ENCODE measurements around the gene ANKRD34C. TPM values are rescaled to one million over a fixed set of nuclear protein-coding genes. Genes with fewer than 3 reads are reported as not detected.

ANKRD34C gene
- total RNA-seq, 1 donor from 2014 or later = not detected

- H3K36me3 ChIP-seq = no peaks in the 10 kb centered on the region
- H3K9me3 ChIP-seq = no peaks in the 10 kb centered on the region
- DNase-seq (no peak), ATAC-seq (no peak)
- H3K4me3 ChIP-seq = no peak overlapping the region
- TF ChIP-seq CTCF (IDR thresholded peaks at IDR 0.05) = no peak
- H3K27ac ChIP-seq = no peak overlapping the region
- intact Hi-C loops (cut with DNase I) = no loop called here
- H3K4me1 ChIP-seq = no peaks in the 10 kb centered on the region
- peaks cover 16% of the 10 kb centered on the region for H3K27me3 ChIP-seq (ENCODE audit: low read depth)
These were observed 16.8 kb downstream of the ANKRD34C start for GRCh38 chr15:79299126-79299840.

- no peaks in the 10 kb centered on the region for H3K9me3 ChIP-seq
- no peak overlapping the region for H3K4me3 ChIP-seq
- DNase-seq (no peak), ATAC-seq (no peak)
- no peak overlapping the region for H3K27ac ChIP-seq
- no peaks in the 10 kb centered on the region for H3K36me3 ChIP-seq
- H3K4me1 ChIP-seq = no peaks in the 10 kb centered on the region
- peaks cover 17% of the 10 kb centered on the region for H3K27me3 ChIP-seq (ENCODE audit: low read depth)
- intact Hi-C loops (cut with DNase I) = no loop called here
- TF ChIP-seq CTCF (IDR thresholded peaks at IDR 0.05) = no peak
These were observed 17.3 kb downstream of the ANKRD34C start for GRCh38 chr15:79299841-79300235.

- Histone ChIP-seq H3K27me3 (ENCODE audit: low read depth) (peaks cover 10% of the 10 kb centered on the region), H3K36me3 (no peaks in the 10 kb centered on the region), H3K27ac (no peak overlapping the region), H3K4me1 (peaks cover 13% of the 10 kb centered on the region), H3K9me3 (no peaks in the 10 kb centered on the region), H3K4me3 (no peak overlapping the region)
- no peak for TF ChIP-seq CTCF (IDR thresholded peaks at IDR 0.05)
- DNase-seq (no peak), ATAC-seq (no peak)
- intact Hi-C loops (cut with DNase I) = no loop called here
These were observed 24.7 kb downstream of the ANKRD34C start for GRCh38 chr15:79307251-79307650.

- H3K27me3 ChIP-seq (ENCODE audit: low read depth) = peaks cover 10% of the 10 kb centered on the region
- H3K36me3 ChIP-seq = peaks cover 7% of the 10 kb centered on the region
- no peaks in the 10 kb centered on the region for H3K9me3 ChIP-seq
- H3K27ac ChIP-seq = no peak overlapping the region
- peaks cover 18% of the 10 kb centered on the region for H3K4me1 ChIP-seq
- ATAC-seq (no peak), DNase-seq (no peak)
- no peak for TF ChIP-seq CTCF (IDR thresholded peaks at IDR 0.05)
- no peak overlapping the region for H3K4me3 ChIP-seq
- intact Hi-C loops (cut with DNase I) = no loop called here
These were observed 26.4 kb downstream of the ANKRD34C start for GRCh38 chr15:79308874-79309273.

GRCh38 chr15:79310612-79310984 is 28.1 kb downstream of the ANKRD34C start:
- intact Hi-C loops (cut with DNase I) = no loop called here
- no peak for TF ChIP-seq CTCF (IDR thresholded peaks at IDR 0.05)
- Histone ChIP-seq H3K27me3 (ENCODE audit: low read depth) (peaks cover 1% of the 10 kb centered on the region), H3K4me3 (peak overlapping the region; percentile 80), H3K36me3 (peaks cover 24% of the 10 kb centered on the region), H3K4me1 (peaks cover 18% of the 10 kb centered on the region), H3K9me3 (no peaks in the 10 kb centered on the region), H3K27ac (no peak overlapping the region)
- DNase-seq = no peak
- ATAC-seq = peak; percentile 37 to 61

Data from lower lobe of right lung (tissue), 2 donors.